ENCODE results near the gene URB1.

Gene URB1

DNA sequence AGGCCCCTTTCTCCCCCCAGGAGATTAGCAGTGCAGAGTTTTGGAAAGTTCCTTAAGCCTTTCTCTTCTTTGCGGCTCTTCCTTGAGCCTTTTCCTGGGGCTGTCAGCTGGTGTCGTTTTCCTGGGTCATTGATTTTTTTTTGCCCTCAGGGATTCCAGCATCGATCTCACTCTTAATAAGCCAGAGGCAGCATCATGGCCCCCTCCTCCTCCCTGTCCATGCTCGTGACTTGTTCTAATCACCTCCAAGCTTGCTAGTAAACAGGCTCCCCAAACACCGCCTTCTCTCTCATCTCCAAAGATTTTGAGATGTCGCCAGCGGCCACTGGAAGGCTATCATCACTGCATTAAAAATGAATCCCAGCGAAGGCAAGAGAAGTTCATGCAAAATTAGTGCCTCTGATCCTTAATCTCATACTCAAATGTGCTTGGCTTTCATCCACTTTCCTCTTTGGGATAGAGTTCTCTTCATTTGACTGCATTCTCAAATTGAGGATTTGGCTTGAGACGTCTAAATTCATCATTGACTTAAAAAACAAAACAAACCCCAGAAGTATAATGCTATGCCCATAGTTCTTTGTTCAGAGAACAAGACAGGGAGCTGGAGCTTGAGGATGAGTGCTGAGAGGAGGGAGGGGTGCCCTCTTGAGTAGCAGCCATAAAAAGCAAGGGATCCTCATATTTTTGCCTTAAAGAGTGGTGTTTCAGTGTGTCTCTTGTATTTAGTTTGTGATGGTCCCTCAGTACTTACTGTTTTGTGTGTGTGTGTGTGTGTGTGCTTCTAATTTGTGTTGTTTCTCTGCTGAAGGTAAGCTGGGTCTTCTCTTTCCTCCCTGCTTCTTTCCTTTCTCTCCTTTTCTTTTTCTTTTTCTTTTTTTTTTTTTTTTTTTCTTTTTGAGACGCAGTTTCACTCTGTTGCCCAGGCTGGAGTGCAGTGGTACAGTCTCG is 22.9 kb upstream of the URB1 start:
- no peak overlapping the region for H3K4me3 Mint-ChIP-seq
- H3K4me1 Mint-ChIP-seq (ENCODE audit: low read depth in 2 of 2): peaks cover 38 to 47% of the 10 kb centered on the region in 2 donors
- peak overlapping the region; percentile 13 to 71 for H3K27ac Mint-ChIP-seq
- peaks cover 14% of the 10 kb centered on the region for H3K36me3 Mint-ChIP-seq (ENCODE audit: insufficient read depth)
- no peaks in the 10 kb centered on the region for H3K27me3 Mint-ChIP-seq
- ATAC-seq (replicated peaks): no peak
- no peak for DNase-seq
- no peaks in the 10 kb centered on the region for H3K9me3 Mint-ChIP-seq

DNA sequence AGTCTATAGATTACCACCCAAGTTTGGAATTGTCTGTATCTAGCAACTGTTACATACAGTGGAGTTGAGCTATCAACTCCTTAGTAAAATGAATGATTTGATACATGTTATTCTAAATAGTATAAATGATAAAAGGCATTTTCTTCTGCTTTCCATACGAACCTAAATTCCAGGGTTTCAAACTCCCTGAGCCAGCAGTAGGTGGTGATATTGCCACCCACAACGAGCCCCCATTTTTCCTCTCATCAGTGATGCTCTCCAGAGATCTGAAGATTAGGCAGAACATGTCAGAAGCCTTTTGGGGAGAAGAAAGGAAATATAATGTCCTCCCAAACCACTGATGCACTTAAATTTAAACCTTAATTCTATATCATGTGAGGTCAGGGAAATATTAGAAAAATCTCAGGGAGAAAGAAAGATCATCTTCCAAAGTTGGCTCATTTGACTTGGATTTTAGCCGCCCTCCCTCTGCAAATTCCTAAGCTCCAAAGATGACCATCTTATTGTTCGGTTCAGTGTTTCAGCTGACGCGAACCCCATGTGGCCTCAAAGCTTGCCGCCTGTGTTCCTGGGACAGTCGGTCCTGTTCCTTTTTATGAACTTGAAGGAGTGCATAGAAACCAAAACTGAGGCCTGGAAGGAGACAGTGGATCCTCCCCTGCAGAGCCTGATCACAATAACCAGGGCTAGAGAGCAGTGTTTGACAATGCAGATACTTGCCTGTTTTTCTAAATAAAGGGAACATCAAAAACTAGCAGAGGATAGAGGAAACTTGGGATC is 22.0 kb upstream of the URB1 start:
- peaks cover 14% of the 10 kb centered on the region for H3K36me3 Mint-ChIP-seq (ENCODE audit: insufficient read depth)
- peaks cover 46 to 55% of the 10 kb centered on the region in 2 donors for H3K4me1 Mint-ChIP-seq (ENCODE audit: low read depth in 2 of 2)
- DNase-seq: no peak
- peak overlapping the region in 1 of 2 donors; percentile 94 for H3K4me3 Mint-ChIP-seq
- H3K27ac Mint-ChIP-seq: no peak overlapping the region
- ATAC-seq (replicated peaks): no peak
- H3K27me3 Mint-ChIP-seq: no peaks in the 10 kb centered on the region
- H3K9me3 Mint-ChIP-seq: no peaks in the 10 kb centered on the region

DNA sequence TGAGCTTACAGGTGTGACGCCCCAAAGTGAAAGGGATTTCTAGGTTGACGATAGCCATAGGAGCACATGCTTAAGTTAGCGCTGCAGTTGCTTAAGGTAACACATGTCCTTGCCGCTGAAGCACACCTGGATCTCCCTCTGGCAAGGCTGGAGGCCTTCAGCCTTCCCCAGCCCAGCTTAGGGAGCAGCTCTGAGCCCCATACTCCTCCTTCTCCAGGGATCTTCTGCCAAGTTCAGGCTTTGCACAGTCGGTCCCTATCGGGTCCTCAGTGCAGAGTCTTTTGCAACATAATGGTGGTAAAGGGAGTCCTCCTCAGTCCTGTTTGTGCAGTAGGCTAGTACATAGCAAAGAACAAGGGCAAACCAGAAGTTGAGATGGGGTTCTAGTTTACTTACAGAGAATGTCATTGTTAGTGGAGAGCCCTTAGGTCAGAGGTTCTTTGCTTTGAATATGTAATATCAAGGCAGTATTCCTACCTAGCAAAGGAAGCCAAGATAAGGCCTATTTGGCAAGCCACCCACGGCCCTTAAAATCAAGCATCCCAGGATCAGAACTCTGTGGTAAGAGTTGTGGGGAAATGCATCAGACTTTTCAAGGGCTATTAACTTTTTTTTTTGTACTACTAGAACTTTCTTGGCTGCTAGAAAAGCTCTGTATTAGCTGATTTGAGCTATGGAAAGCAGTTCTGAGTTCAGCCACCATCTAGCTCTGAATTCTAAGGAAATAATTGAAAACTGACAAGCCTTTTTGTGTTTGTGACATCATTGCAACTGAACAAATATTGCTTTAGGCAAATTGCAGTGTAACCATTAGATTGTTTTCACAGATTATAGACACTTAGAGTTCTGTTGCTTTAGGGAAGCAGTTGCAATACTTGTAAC is 21.1 kb upstream of the URB1 start:
- Mint-ChIP-seq H3K4me3 (peak overlapping the region; percentile 93 to 94), H3K27ac (peak overlapping the region; percentile 92 to 94), H3K36me3 (ENCODE audit: insufficient read depth) (peaks cover 14% of the 10 kb centered on the region), H3K4me1 (ENCODE audit: low read depth in 2 of 2) (peaks cover 48 to 55% of the 10 kb centered on the region in 2 donors), H3K27me3 (no peaks in the 10 kb centered on the region), H3K9me3 (no peaks in the 10 kb centered on the region)
- ATAC-seq (replicated peaks) (no peak), DNase-seq (no peak)

DNA sequence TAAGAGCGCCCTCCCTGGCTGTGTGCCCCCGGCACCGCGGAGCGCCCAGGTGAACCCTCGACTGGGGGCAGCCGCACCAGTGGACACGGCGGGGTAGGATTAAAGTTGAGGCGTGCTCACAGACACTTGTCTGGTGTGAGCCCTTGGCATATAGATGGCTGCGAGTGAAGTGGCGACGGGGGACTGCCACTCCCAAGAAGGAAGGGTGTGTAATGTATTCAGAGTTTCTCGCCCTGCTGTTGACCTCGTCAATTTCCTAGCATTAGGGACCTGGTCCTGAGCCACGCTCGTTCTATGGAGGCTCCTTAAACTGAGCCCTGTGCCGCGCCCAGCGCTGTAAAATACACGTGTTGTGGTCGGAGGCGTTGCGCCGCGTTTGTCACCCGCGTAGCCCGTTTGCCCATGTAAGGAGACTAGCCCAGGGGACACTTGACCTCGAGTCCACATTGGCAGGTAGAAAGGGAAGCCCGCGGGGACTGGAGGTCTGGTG is 20.2 kb upstream of the URB1 start:
- Mint-ChIP-seq H3K4me3 (peak overlapping the region; percentile 93 to 94), H3K27ac (peak overlapping the region; percentile 92 to 94), H3K9me3 (peaks cover 0 to 3% of the 10 kb centered on the region in 2 donors), H3K36me3 (ENCODE audit: insufficient read depth) (peaks cover 14% of the 10 kb centered on the region), H3K4me1 (ENCODE audit: low read depth in 2 of 2) (peaks cover 52 to 58% of the 10 kb centered on the region in 2 donors), H3K27me3 (no peaks in the 10 kb centered on the region)
- peak in 1 of 3 experiments; percentile 11 for DNase-seq
- ATAC-seq (replicated peaks): peak; percentile 0

DNA sequence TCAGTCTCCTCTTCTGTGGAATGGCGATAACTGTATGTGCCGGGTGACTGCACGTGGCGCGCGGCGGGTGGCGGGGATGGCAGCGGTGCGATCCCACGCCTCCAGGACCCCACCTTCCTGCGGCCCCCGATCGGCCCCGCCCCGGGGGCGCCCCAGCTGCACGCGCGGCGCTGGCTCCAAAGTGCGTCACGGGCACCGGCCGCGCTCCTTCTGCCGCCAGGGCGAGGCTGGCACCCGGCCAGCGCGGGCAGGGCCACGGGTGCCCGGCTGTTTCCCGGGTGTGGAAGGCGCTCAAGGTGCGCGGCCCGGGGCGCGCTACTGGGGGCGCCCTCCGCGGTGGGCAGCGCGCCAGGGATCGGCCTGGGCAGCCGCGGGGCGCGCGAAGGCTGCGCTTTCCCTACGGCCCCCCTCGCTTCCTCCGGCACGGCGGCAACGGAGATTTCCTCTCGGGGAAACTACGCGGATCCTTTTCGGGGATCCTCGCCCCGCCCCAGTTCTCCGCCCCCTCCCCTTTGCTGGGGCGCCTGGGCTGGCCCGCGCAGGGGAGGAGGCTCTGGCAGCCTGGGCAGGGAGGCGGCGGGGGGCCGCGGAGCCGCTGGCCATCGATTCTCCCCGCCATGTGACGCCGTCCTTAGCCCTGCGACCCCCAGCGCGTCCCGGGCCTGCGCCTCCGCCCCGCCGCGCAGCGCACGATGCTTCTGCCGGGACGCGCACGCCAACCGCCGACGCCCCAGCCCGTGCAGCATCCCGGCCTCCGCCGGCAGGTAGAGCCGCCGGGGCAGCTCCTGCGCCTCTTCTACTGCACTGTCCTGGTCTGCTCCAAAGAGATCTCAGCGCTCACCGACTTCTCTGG is 19.6 kb upstream of the URB1 start, which contains the start of gene EVA1C:
Gene EVA1C, plus strand, starts transcription at position 545 of the 853 bp plus-strand sequence. Its CDS starts 148 bp downstream, at position 693.
- Mint-ChIP-seq H3K27me3 (no peaks in the 10 kb centered on the region), H3K36me3 (ENCODE audit: insufficient read depth) (peaks cover 14% of the 10 kb centered on the region), H3K27ac (peak within 1 kb of the TSS; percentile 94 to 98), H3K9me3 (peaks cover 0 to 5% of the 10 kb centered on the region in 2 donors), H3K4me3 (peak within 1 kb of the TSS; percentile 93 to 98), H3K4me1 (ENCODE audit: low read depth in 2 of 2) (peaks cover 58 to 65% of the 10 kb centered on the region in 2 donors)
- peak; percentile 68 to 82 (median 75) for DNase-seq
- peak; percentile 70 for ATAC-seq (replicated peaks)

DNA sequence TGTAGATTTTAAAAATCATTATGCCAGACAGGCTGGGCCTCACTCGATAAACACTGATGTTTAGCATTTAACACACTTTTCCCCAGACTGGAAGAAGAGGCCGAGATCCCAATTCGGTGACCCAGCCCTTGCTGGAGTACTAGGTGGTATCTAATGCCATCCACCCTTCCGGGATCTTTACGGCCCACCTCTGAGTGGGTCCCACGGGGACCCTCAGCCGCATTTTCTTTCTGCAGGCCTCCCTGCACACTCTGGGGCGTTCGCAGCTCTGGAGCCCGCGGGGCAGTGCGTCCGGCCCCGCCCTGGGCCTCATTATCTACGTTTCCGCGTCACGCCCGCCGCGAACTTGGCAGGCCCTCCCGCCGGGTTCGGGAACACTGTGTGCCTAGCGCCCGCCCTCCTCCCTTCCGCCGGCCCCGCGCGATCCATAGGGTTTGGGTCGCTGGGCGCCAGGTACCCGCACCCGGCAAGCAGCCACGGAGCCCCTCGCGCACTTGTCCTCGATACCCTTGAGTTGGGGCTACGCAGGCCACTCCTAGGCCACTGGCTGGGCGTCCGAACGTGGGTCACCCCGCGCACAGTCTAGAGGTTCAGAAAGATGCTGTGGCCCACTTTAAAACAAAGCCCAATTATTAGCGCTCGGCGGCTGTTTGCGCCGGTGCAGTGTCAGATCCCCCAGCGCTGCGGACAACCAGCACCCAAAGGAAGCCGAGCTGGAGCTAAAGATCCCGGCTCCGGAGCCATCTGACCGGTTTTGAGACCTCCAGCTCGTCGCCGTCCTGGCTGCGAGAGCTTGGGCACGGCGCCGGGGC is 18.7 kb upstream of the URB1 start:
- DNase-seq (peak; percentile 51 to 55 (median 55)), ATAC-seq (replicated peaks) (peak; percentile 36)
- Mint-ChIP-seq H3K36me3 (ENCODE audit: insufficient read depth) (peaks cover 14% of the 10 kb centered on the region), H3K4me1 (ENCODE audit: low read depth in 2 of 2) (peaks cover 56 to 63% of the 10 kb centered on the region in 2 donors), H3K9me3 (peaks cover 0 to 5% of the 10 kb centered on the region in 2 donors), H3K4me3 (peak overlapping the region; percentile 93 to 98), H3K27me3 (no peaks in the 10 kb centered on the region), H3K27ac (peak overlapping the region; percentile 89 to 98)

DNA sequence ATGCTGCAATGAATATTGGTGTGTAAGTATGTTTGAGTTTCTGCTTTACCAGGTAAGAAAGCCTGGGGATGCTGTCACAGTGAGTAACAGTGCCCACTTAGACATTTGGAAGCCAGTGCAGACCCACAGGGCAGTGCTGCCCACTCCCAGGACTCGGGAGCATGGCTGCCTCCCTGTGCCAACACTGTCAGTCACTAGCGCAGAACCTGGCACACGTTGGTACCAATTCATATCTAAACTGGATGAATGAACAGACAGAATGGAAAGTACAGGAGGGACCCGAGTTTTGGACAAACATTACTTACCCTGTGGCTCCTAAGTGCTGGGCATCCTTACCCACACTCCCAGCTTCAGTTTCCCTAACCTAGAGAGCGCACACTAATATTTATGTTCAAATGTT is 18.1 kb upstream of the URB1 start:
- H3K4me1 Mint-ChIP-seq (ENCODE audit: low read depth in 2 of 2): peaks cover 52 to 61% of the 10 kb centered on the region in 2 donors
- peak overlapping the region; percentile 93 to 98 for H3K4me3 Mint-ChIP-seq
- peak overlapping the region; percentile 89 to 98 for H3K27ac Mint-ChIP-seq
- H3K27me3 Mint-ChIP-seq: no peaks in the 10 kb centered on the region
- peaks cover 0 to 5% of the 10 kb centered on the region in 2 donors for H3K9me3 Mint-ChIP-seq
- no peak for ATAC-seq (replicated peaks)
- peaks cover 14% of the 10 kb centered on the region for H3K36me3 Mint-ChIP-seq (ENCODE audit: insufficient read depth)
- DNase-seq: no peak

DNA sequence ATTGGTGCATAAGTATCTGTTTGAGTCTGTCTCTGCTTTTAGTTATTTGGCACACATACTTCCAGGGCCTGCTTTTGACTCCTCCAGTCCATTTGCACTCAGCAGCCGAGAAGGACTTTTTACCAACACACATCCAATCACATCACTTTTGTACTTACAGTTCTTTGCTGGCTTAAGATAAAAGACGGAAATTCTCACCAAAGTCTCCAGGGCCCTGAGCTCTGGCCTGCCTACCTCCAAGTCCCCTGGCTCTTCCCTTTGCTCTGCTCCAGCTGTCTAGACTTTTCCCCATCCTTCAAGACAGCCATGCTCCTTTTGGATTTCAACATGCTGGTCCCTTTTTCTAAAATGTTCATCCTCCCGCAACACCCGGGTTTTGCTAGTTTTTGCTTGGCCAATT is 17.5 kb upstream of the URB1 start:
- H3K27ac Mint-ChIP-seq: peak overlapping the region; percentile 44 to 98
- peaks cover 0 to 5% of the 10 kb centered on the region in 2 donors for H3K9me3 Mint-ChIP-seq
- H3K36me3 Mint-ChIP-seq (ENCODE audit: insufficient read depth): peaks cover 11% of the 10 kb centered on the region
- DNase-seq (no peak), ATAC-seq (replicated peaks) (no peak)
- peak overlapping the region; percentile 93 to 98 for H3K4me3 Mint-ChIP-seq
- H3K27me3 Mint-ChIP-seq: no peaks in the 10 kb centered on the region
- peaks cover 46 to 54% of the 10 kb centered on the region in 2 donors for H3K4me1 Mint-ChIP-seq (ENCODE audit: low read depth in 2 of 2)

DNA sequence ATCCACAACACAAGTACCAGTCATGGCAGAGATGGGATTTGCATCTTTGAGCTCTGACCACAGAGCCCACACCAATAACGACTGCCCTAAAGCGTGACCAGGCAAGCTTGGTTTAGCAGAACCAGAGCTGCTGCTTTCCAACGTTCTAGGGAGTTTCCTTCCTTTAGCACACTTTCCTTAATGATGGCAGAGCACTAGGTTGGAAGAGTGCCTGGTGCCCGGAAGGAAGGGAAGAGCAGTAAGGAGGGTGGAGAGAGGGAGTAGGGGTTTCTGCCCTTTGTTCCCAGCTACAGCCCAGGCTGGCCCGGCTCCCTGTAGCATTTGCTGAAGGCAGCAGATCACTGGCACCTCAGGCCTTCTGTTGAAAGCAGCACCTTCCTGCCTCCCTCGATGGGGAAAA is 13.6 kb upstream of the URB1 start:
- H3K27ac Mint-ChIP-seq: peak overlapping the region in 1 of 2 donors; percentile 38
- H3K36me3 Mint-ChIP-seq (ENCODE audit: insufficient read depth): peaks cover 1% of the 10 kb centered on the region
- peaks cover 35 to 38% of the 10 kb centered on the region in 2 donors for H3K4me1 Mint-ChIP-seq (ENCODE audit: low read depth in 2 of 2)
- no peaks in the 10 kb centered on the region for H3K27me3 Mint-ChIP-seq
- ATAC-seq (replicated peaks): no peak
- peaks cover 0 to 5% of the 10 kb centered on the region in 2 donors for H3K9me3 Mint-ChIP-seq
- no peak for DNase-seq
- H3K4me3 Mint-ChIP-seq: no peak overlapping the region

DNA sequence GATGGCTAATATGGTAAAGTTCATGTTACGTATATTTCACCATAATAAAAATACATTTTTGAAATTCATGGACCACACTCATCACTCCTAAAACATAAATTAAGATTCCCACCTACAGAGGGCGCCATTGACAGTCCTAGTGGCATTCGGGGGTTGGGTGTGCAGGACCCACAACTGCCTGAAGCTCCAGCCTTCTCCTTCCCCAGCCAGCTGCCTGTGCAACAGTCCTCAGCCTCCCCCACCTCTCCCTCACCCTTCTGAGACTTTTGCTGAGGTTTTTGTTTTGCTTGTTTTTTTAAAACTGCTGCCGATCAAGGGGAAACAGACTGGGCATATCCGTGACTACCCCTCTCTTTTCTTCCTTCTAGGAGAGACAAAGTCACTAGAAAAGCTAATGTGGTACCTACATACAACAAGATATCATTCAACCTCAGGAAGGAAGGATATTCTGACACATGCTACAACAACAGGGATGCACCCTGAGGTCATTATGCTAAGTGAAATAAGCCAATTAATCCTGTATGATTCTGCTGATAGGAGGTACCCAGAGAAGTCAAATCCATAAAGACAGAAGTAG is 10.5 kb upstream of the URB1 start:
- Mint-ChIP-seq H3K4me3 (no peak overlapping the region), H3K9me3 (peaks cover 0 to 4% of the 10 kb centered on the region in 2 donors), H3K27me3 (peaks cover 3 to 15% of the 10 kb centered on the region in 2 donors), H3K27ac (peak overlapping the region; percentile 38), H3K36me3 (ENCODE audit: insufficient read depth) (no peaks in the 10 kb centered on the region), H3K4me1 (ENCODE audit: low read depth in 2 of 2) (peaks cover 15 to 18% of the 10 kb centered on the region in 2 donors)
- ATAC-seq (replicated peaks): peak; percentile 55
- peak; percentile 68 to 75 (median 70) for DNase-seq

DNA sequence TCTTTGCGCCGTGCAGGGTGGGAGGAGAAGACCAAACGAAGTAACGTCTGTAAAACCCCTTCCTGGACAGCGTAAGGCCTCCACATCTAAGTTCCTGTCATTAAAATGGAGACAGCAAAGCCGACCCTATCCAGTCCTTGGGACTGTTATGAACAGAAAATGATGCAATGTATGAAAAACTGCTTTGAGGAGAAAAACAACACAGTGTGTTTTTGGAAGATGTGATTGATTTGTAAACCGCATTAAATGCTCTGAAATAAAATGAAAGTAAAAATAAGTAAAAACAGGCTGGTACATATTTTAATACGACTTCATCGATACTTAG is 827 bp upstream of the URB1 start:
- peaks cover 10 to 13% of the 10 kb centered on the region in 2 donors for H3K27me3 Mint-ChIP-seq
- H3K9me3 Mint-ChIP-seq: no peaks in the 10 kb centered on the region
- no peak for ATAC-seq (replicated peaks)
- H3K27ac Mint-ChIP-seq: peak overlapping the region in 1 of 2 donors; percentile 85
- no peak for DNase-seq
- H3K4me1 Mint-ChIP-seq (ENCODE audit: low read depth in 2 of 2): peaks cover 25 to 30% of the 10 kb centered on the region in 2 donors
- H3K4me3 Mint-ChIP-seq: peak overlapping the region; percentile 84 to 87
- H3K36me3 Mint-ChIP-seq (ENCODE audit: insufficient read depth): peaks cover 7% of the 10 kb centered on the region

All from effector memory CD8-positive, alpha-beta T cell (primary cell).